ENCODE measurements around the gene RP9.
"Not testable (repeated sequence)": the region's sequence is repeated elsewhere in the genome, so short reads cannot be mapped to it uniquely, and the experiment has no call there.

RP9 gene

GRCh38 chr7:33100770-33101169 lies 8.4 kb downstream of the RP9 start:
- no peak for DNase-seq

GRCh38 chr7:33099154-33099940 lies 9.9 kb downstream of the RP9 start:
- no peak for DNase-seq

GRCh38 chr7:33094745-33095275 lies 14.4 kb downstream of the RP9 start:
- not testable (repeated sequence) for DNase-seq

GRCh38 chr7:33093266-33093665 lies 15.9 kb downstream of the RP9 start:
- DNase-seq: no peak

DNA sequence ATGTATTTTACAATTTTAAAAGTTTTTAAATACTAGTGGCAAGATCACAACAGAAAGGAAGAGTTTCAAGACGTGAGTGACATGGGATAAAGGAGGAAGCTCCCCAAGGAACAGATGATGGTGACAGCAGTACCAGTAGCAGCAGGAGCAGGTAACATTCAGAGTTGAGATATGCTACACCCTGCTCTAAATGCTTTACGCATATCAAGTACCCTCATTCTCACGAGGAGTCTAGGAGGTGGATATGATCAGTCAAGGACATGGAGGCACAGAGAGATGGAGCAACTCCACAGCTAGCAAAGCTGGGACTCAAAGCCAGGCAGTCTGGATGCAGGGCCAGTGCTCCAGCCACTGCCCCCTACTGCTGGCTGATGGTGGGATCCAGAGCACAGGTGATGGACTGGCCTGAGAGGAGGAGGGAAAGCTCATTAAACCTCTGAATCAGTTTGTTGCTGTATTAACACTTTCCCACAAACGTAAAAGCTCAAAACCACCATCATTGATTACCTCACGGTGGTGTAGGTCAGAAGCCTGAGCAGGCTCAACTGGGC lies 17.5 kb downstream of the RP9 start:
- DNase-seq: no peak

- no peak for DNase-seq
Measured at GRCh38 chr7:33091111-33091531, 18.1 kb downstream of the RP9 start.

GRCh38 chr7:33089142-33089541 lies 20.1 kb downstream of the RP9 start:
- DNase-seq: no peak

DNA sequence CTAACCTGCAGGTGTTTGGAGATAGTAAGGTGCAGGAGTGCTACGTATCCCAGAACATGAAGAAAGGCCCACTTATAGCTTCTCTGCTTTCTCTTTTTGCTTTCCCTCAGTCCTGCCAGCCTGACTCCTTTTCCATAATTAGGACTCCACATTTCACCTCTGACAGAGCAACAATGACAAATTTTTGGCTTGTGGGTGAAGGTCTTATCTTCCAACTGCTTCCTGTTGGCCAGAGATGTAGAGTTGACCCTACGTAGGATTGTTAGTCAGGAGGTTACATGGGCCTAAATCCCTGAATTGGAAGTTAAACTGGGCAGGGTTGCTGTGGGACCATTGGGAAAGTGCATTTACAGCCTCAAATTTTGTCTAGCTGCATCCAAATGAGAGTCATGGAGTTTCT lies 21.3 kb downstream of the RP9 start:
- no peak for DNase-seq

DNA sequence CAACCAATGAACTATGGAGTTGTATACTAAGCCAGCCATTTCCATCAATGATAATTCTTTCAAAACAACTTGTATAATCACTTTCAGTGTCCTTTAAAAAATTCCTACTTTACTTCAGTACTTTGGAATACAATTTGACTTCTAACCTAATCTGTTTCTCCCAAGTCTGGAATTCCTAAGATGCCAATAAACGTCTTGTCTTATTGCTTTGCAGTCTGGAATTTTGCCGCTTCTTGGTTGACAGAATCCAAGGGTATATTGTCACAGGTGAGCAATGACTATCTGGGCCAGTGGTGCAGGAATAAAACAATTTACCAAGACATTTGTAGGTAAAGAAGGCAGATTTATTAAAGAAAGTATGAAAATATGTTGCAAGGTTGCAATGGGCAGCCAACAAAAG lies 21.8 kb downstream of the RP9 start:
- DNase-seq: no peak

DNA sequence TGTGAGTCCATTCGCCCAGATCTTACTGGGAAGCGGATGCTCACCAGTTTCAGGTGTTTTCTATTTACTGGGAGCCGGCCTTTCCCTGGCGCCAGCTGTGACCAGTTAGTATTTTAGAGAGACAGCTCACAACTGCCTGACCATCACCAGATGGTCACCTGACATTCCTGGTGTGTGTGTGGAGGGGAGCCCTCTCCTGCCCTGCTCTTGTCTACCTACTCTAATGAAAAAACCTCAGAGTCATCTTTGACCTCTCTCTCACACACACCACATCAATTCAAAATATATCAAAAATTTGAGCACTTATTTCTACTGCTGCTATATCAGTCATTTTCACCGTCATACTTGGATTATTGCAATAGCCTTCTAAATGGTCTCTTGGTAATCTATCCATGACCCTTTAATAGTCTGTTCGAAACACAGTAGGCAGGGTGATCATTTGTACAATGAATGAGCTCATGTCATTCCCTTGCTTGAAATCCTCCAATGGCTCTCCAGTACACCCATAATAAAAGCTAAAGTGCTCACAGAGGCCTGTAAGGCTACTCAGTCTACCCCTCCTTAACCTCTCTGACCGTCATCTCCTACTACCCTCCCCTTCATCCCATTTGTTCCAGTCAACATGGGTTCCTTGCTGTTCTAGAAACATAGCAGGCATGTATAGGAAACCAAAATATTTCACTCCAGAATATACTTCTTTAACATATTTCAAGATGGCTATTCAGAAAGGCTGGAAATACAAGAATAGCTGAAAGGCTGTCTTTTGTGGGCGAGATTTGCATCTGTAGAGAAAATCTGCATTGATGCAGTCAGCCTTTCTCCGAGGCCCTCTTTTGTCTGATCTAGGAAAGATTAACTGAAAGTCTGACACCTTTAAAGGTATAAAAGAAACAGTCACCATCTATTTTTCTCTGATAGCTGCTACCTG lies 29.2 kb downstream of the RP9 start:
- DNase-seq: no peak

- DNase-seq: no peak
Measured at GRCh38 chr7:33079096-33079495, 30.1 kb downstream of the RP9 start.

- no peak for DNase-seq
Measured at GRCh38 chr7:33076737-33077136, 32.5 kb downstream of the RP9 start.

- DNase-seq: no peak
Measured at GRCh38 chr7:33075818-33076518, 33.2 kb downstream of the RP9 start.

DNA sequence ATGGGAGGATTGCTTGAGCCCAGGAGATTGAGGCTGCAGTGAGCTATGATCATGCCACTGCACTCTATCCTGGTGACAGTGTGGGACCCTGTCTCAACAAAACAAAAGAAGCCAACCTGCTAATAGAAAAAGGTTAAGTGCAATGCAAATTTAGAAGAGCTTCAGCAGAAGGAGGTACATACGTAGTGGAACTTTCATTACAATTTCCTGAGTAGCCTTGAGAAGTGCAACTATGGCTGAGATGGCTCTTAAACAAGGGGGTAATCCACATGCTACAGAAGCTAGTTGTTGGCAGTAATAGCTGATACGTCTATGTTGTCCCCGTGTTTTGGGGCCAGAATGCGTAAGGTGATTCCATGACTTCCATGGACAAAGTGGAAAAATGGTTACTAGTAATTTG lies 36.0 kb downstream of the RP9 start:
- no peak for DNase-seq

DNA sequence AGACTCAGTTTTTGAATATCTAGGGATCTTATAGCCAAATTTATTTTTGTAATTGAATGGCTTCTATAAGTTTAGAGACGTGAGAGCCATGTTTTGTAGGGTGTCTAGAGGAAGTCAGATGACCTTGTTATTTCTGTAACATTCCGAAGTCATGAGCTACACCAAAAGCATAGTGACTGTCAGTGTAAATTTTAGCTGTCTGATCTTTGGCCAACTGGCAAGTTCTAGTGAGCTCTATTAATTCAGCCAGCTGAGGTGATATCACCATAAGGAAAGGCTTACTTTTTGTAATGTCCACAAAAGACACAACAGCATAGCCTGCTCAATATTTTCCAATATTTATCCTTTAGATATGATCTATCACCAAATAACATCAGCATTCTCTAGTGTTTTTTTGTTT lies 36.7 kb downstream of the RP9 start:
- no peak for DNase-seq

- DNase-seq: no peak
Measured at GRCh38 chr7:33070831-33071230, 38.4 kb downstream of the RP9 start.

DNA sequence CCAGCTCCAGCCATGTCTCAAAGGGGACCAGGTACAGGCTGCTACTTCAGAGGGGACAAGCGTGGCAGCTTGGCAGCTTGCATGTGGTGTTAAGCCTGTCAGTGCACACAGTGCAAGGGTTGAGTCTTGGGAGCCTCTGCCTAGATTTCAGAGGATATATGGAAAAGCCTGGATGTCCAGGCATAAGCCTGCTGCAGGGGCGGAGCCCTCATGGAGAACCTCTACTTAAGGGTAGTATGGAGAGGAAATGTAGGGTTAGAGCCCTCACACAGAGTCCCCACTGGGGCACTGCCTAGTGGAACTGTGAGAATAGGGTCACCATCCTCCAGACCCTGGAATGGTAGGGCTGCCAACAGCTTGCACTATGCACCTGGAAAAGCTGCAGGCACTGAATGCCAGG lies 38.9 kb downstream of the RP9 start:
- DNase-seq: no peak

DNA sequence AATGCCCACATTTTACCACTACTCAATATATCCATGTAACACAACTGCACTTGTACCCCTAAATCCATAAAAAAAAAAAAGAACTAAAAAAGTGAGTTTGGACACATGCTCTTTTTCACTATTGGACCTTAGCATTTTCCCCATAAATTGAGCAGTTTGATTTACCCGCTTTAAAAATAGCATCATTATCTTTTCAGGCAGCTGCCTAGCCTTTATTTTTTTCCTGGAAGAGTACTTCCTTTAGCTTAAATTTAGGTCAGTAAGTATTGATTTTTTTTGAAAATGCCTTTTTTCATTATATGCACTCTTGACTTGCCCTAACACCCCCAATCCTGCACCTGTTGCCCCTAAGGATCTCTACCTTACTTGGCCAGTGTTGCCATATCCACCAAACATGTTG lies 41.3 kb downstream of the RP9 start:
- no peak for DNase-seq

- no peak for DNase-seq
Measured at GRCh38 chr7:33066771-33067170, 42.4 kb downstream of the RP9 start.

DNA sequence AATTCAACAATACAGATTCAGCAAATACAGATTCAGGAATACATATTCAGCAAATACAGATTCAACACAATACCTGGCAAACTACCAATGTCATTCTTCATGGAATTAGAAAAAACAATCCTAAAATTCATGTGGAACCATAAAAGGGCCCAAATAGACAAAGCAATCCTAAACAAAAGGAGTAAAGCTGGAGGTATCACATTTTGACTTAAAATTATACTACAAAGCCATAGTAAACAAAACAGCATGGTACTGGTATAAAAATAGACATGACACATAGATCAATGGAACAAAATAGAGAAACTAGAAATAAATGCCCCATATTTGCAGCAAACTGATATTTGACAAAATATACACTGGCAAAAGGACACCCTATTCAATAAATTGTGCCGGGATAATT lies 43.2 kb downstream of the RP9 start:
- no peak for DNase-seq

GRCh38 chr7:33062782-33063443 lies 46.3 kb downstream of the RP9 start:
- peak; percentile 96 for DNase-seq

Data from RPMI8226 (cell line).